ENCODE data around the gene DRD3. TPM values are rescaled to one million over a fixed set of nuclear protein-coding genes. Genes with fewer than 3 reads are reported as not detected.

DRD3 gene
- polyA plus RNA-seq, 1 donor from 2014 or later = not detected

DNA sequence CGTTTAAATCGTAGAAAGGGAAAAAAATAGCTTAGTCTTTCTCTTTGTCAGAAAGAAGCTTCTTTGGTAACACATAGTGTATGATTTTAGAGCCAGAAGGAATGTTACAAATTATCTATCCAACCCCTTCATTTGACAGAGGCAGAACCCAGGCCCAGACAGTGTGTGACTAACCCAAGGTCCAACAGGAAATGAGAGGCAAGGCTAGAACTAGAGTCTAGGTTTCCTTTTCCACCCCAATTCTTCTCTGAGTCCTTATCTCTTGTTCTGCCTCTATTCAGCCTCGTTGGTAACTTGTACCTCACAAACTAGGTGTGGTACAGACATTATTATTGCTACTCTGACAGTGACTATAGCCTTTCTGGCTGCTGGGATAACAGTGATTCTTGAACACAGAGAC is 83.1 kb downstream of the DRD3 start:
- Histone ChIP-seq H3F3A (ENCODE audit: insufficient read depth, low read length, poor library complexity, severe bottlenecking) (no peaks in the 10 kb centered on the region), H3K27me3 (ENCODE audit: insufficient read depth, low read depth, low read length) (no peaks in the 10 kb centered on the region), H3K27ac (ENCODE audit: low read length) (no peak overlapping the region), H4K20me1 (ENCODE audit: insufficient read depth) (no peaks in the 10 kb centered on the region), H2AFZ (ENCODE audit: low read depth, low read length) (no peak overlapping the region), H3K9me3 (ENCODE audit: low read length) (no peaks in the 10 kb centered on the region), H3K9ac (ENCODE audit: low read length) (no peak overlapping the region), H3K79me2 (replicated peaks; ENCODE audit: insufficient read depth, low read length) (no peaks in the 10 kb centered on the region), H3K9me2 (ENCODE audit: insufficient read depth, low read length) (no peaks in the 10 kb centered on the region), H3K4me2 (ENCODE audit: low read length) (no peak overlapping the region), H3K36me3 (ENCODE audit: insufficient read depth, low read length) (no peaks in the 10 kb centered on the region), H3K4me3 (ENCODE audit: low read length) (no peak overlapping the region)
- TF ChIP-seq EZH2 (IDR thresholded peaks at IDR 0.05; ENCODE audit: borderline replicate concordance, insufficient read depth, low read length, poor library complexity, severe bottlenecking) = no peak
- TF ChIP-seq POLR2AphosphoS5 (IDR thresholded peaks at IDR 0.05) = no peak
- no peak for TF ChIP-seq TAF1 (IDR thresholded peaks at IDR 0.05; ENCODE audit: low read depth)
- TF ChIP-seq, protein P1, sequence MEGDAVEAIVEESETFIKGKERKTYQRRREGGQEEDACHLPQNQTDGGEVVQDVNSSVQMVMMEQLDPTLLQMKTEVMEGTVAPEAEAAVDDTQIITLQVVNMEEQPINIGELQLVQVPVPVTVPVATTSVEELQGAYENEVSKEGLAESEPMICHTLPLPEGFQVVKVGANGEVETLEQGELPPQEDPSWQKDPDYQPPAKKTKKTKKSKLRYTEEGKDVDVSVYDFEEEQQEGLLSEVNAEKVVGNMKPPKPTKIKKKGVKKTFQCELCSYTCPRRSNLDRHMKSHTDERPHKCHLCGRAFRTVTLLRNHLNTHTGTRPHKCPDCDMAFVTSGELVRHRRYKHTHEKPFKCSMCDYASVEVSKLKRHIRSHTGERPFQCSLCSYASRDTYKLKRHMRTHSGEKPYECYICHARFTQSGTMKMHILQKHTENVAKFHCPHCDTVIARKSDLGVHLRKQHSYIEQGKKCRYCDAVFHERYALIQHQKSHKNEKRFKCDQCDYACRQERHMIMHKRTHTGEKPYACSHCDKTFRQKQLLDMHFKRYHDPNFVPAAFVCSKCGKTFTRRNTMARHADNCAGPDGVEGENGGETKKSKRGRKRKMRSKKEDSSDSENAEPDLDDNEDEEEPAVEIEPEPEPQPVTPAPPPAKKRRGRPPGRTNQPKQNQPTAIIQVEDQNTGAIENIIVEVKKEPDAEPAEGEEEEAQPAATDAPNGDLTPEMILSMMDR (IDR thresholded peaks at IDR 0.05; ENCODE audit: poor library complexity, severe bottlenecking) = no peak
- TF ChIP-seq RAD21 (conservative IDR thresholded peaks at IDR 0.05) = no peak
- no peak for TF ChIP-seq REST (IDR thresholded peaks at IDR 0.05; ENCODE audit: borderline replicate concordance)
- no peak for TF ChIP-seq SMC3 (conservative IDR thresholded peaks at IDR 0.05; ENCODE audit: poor library complexity)
- no peak for TF ChIP-seq EP300 (conservative IDR thresholded peaks at IDR 0.05; ENCODE audit: poor library complexity, severe bottlenecking)
- no peak for TF ChIP-seq MXI1 (conservative IDR thresholded peaks at IDR 0.05; ENCODE audit: poor library complexity, severe bottlenecking)

DNA sequence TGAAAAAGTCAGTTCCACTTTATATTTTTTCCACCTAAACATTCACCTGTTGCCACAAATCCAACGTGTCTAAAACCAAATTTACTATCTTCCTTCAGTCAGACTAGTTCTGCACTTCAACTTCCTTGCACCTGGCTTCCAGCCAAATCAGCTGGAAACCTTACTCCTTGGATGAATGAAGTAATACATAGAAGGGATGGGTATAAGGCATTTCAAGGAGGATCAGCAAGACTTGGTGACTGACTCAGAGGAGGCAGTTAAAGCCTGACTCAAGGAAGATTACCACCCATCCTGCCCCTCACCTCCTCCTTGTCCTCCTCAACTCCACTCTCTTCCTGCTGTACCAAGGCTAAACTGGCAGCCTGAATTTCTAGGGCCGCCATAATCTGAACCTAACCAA is 85.3 kb downstream of the DRD3 start:
- H3K4me2 ChIP-seq (ENCODE audit: low read length) = no peak overlapping the region
- H4K20me1 ChIP-seq (ENCODE audit: insufficient read depth) = no peaks in the 10 kb centered on the region
- no peak for TF ChIP-seq POLR2AphosphoS5 (IDR thresholded peaks at IDR 0.05)
- TF ChIP-seq, protein P1 (IDR thresholded peaks at IDR 0.05; ENCODE audit: poor library complexity, severe bottlenecking) = no peak
- no peak for TF ChIP-seq MXI1 (conservative IDR thresholded peaks at IDR 0.05; ENCODE audit: poor library complexity, severe bottlenecking)
- TF ChIP-seq EP300 (conservative IDR thresholded peaks at IDR 0.05; ENCODE audit: poor library complexity, severe bottlenecking) = no peak
- no peak for TF ChIP-seq SMC3 (conservative IDR thresholded peaks at IDR 0.05; ENCODE audit: poor library complexity)
- TF ChIP-seq EZH2 (IDR thresholded peaks at IDR 0.05; ENCODE audit: borderline replicate concordance, insufficient read depth, low read length, poor library complexity, severe bottlenecking) = no peak
- no peak for TF ChIP-seq REST (IDR thresholded peaks at IDR 0.05; ENCODE audit: borderline replicate concordance)
- no peak for TF ChIP-seq RAD21 (conservative IDR thresholded peaks at IDR 0.05)
- no peak for TF ChIP-seq TAF1 (IDR thresholded peaks at IDR 0.05; ENCODE audit: low read depth)
- no peaks in the 10 kb centered on the region for H3K36me3 ChIP-seq (ENCODE audit: insufficient read depth, low read length)
- no peak overlapping the region for H2AFZ ChIP-seq (ENCODE audit: low read depth, low read length)
- no peaks in the 10 kb centered on the region for H3F3A ChIP-seq (ENCODE audit: insufficient read depth, low read length, poor library complexity, severe bottlenecking)
- H3K9me3 ChIP-seq (ENCODE audit: low read length) = no peaks in the 10 kb centered on the region
- H3K27me3 ChIP-seq (ENCODE audit: insufficient read depth, low read depth, low read length) = no peaks in the 10 kb centered on the region
- H3K79me2 ChIP-seq (replicated peaks; ENCODE audit: insufficient read depth, low read length) = no peaks in the 10 kb centered on the region
- H3K9ac ChIP-seq (ENCODE audit: low read length) = no peak overlapping the region
- no peak overlapping the region for H3K4me3 ChIP-seq (ENCODE audit: low read length)
- no peak overlapping the region for H3K27ac ChIP-seq (ENCODE audit: low read length)
- no peaks in the 10 kb centered on the region for H3K9me2 ChIP-seq (ENCODE audit: insufficient read depth, low read length)
